Measurements from ENCODE around the gene CHL1.

DNA sequence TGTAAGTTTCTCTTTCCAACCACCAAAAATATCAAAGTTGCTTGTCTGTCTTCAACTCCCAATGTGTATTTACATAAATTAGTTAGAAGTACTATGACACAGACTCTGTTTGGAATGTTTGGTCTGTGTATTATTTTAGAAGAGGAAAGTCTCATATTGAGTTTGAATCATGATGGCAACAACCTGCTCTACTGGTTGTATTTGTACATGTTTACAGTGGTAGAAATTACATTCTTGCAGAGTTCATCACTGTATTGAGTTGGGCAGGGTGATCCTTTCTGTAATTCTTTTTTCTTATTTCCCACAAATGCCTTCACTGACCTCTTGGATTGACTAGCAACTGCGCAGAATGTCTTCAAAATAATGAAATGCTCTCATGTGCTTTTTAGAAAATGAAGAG is 149.6 kb downstream of the CHL1 start:
- TF ChIP-seq, protein P1, sequence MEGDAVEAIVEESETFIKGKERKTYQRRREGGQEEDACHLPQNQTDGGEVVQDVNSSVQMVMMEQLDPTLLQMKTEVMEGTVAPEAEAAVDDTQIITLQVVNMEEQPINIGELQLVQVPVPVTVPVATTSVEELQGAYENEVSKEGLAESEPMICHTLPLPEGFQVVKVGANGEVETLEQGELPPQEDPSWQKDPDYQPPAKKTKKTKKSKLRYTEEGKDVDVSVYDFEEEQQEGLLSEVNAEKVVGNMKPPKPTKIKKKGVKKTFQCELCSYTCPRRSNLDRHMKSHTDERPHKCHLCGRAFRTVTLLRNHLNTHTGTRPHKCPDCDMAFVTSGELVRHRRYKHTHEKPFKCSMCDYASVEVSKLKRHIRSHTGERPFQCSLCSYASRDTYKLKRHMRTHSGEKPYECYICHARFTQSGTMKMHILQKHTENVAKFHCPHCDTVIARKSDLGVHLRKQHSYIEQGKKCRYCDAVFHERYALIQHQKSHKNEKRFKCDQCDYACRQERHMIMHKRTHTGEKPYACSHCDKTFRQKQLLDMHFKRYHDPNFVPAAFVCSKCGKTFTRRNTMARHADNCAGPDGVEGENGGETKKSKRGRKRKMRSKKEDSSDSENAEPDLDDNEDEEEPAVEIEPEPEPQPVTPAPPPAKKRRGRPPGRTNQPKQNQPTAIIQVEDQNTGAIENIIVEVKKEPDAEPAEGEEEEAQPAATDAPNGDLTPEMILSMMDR (conservative IDR thresholded peaks at IDR 0.05 in 1 of 2, IDR thresholded peaks at IDR 0.05 in 1 of 2; ENCODE audit: low read depth in 1 of 2, low read length in 2 of 2), result no peak
- no peak for TF ChIP-seq EZH2 (IDR thresholded peaks at IDR 0.05; ENCODE audit: low read length, missing control alignments)

All from fibroblast of lung (primary cell).